SIG-M5 treated with dmso at 0.1 percent for 504 hours (cell line): ENCODE results near the gene COL23A1.

ENCODE experiments used
- DNase-seq: peaks from one replicate; lab custom pipeline; 2025; ENCODE audit not compliant: unreplicated experiment; lab: John Stamatoyannopoulos, UW

COL23A1 gene

DNA sequence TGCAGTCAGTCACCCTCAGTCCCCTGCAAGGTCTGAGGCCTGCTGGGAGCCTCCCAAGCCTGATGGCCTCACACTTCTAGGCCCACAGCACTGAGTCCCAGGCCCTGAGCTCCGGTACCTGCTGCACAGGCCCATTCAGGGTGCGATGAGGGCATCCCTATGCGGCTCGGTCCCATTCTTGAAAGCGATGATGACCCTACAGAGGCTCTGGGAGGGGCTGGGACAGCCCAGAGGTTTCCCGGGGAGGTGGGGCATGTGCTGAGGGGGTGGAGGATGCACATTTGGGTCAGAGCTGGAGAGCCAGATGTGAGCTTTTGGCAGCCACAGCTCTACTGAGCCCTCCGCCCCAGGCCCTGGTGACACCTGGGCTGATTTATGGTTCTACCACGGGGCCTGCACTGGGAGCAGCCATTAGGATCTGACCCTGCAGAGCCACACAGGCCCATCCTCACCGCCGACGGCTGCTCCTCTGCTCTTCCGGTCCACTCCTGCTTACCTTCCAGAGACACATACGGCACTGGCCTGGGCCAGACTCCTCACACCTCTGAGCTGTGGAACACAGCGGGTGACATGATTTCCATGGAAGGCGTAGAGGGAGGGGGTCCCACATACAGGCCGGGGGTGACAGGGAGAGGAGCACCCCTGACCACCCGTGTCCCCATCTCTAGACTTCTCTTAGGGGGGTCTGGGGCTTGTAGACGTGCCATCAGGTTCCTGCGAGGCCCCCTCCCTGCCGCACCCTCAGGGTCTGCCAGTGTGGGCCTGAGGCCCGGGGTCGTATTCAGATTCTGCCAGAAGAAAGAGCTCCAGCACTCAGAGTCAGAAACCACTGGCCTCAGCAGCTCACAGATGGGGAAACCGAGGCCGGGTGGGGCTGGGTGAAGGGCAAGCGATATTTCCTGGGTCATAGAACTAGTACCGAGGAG lies 53.4 kb downstream of the COL23A1 start:
- DNase-seq, result peak; percentile 27

DNA sequence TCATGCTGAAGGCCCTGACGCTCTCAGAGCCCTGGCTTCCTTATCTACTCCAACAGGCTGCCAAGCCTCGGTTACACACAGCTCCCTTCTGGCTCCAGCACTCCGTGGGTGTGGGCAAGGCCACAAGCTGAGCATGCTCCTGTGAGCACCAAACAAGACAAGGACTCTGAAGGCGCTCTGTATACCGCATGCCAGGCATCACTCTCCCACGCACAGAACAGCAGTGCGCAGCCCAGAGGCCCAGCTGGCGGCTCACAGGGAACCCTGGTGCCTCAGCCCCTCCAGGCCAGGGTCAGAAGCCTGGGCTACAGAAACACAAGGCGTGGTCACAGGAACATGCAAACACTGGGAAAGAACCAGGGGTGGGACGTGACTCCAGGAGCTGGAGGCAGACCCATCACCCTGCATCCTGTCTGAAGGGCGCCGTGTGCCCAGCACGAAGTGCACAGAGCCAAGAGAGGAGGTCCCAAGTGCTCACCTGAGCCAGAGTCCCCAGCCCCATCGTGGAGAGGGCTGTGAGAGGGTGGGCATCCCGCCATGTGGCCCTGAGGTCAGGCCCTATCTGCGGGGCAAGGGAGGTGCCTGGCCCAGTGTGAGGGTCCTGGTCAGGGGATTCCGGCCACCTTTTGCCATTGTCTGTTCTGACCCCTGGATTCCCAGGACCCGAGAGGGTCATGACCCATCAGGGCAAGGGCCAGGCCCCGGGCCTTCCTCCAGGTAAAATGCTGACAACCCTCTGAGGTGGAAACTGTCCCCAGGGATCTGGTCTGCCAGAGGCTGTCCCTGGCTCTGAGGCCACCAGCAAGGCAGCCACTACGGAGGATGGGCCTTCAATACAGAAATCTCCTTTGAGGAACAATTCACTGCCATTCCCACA lies 54.7 kb downstream of the COL23A1 start:
- peak; percentile 47 for DNase-seq

DNA sequence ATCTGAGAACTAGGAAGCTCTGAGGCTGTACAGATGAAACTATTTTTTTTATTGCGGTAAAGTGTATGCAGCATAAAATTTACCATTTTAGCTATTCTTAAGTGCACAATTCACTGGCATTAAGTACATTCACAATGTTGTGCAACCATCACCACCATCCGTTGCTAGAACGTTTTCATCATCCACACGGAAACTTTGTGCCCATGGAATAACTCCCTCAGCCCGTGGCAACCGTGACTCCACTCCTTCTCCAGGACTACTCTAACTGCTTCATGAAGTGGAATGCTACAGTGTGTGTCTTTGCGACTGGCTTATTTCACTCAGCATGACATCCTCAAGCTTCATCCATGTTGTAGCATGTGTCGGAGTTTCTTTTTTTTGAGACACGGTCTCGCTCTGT lies 57.1 kb downstream of the COL23A1 start:
- peak; percentile 85 for DNase-seq

DNA sequence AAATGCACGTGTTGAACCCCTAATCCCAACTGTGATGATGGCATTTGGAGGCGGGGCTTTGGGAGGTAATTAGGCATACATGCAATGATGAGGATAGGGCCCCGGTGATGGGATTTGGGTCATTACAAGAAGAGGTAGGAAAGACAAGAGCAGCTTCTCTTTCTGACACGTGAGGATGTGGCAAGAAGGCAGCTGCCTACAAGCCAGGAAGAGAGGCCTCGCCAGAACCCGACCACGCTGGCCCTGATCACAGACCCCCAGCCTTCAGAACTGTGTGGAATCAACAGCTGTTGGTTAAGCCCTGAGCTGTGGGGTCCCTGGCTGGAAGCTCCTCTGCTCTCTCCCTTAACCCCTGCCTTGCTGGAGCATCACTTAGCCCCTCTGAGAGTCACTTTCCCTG lies 57.5 kb downstream of the COL23A1 start:
- DNase-seq, result peak; percentile 88

DNA sequence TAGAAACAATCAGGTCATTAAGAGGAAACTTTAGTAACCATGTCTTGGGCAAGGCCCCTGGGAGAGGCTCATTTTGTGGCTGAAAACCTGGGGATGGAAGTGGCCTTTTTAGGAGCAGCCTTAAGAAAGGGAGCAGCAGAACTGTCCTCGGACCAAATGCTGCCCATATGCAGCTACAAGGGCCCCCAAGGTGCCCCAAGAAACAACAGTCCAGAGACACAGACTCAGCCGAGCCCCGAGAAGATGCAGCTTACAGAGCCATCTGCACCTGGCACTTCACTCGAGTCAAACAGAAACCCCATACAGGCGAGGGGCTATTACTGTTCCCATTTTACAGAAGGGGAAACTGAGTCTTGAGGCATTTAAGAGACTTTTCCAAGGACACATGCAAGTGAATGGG lies 58.0 kb downstream of the COL23A1 start:
- DNase-seq, result no peak

DNA sequence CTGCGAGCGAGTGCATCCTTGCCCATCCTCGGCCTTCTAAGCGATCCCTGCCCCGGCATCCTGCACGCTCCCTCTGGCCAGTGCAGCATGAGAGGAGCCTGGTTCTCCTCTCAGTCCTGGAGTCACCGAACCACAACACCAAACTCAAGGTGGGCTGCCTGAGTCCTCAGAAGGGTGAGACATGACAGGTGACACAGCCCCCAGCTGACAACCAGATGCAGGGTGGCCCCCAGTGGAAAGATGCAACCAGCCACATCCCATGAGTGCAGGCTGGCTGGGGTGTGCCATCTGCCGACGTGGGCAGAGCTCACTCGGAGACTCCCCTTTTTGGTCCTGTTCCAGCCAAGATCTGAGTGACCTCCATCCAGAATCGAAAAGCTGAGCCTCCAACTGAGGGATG lies 58.4 kb downstream of the COL23A1 start:
- DNase-seq, result no peak

DNA sequence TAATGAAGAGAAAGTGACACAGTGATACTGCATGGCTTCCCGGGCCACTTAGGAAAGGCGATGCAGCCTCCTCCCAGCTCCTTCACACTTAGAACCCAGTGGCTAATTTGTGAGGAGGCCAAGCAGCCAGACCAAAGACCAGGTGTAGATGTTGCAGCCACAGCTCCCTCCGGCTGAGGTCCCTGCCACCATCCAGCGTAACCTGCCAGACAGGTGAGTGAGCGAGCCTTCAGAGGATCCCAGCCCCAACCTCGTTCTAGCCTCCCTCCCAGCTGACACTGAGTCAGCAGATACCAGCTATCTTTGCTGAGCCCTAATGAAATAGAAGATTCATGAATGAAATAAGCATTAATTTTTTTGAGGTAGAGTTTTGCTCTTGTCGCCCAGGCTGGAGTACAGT lies 59.7 kb downstream of the COL23A1 start:
- no peak for DNase-seq

DNA sequence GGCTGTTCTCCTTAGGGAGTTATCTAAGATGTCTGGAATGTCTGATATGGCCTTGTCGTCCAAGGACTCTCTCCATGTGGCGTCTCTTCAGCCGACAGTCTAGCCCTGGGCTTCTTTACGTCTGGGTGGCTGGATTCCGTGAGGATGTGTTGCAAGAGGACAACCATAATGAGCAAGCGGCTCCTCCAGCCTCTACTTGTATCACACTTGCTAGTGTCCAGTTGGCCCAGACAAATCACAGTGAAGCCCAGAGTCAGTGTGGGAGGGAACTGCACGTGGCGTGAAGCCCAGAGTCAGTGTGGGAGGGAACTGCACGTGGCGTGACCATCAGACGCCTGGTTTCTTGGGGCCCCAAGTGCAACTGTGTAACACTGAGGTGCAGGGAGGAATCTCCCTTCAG lies 61.1 kb downstream of the COL23A1 start:
- no peak for DNase-seq

DNA sequence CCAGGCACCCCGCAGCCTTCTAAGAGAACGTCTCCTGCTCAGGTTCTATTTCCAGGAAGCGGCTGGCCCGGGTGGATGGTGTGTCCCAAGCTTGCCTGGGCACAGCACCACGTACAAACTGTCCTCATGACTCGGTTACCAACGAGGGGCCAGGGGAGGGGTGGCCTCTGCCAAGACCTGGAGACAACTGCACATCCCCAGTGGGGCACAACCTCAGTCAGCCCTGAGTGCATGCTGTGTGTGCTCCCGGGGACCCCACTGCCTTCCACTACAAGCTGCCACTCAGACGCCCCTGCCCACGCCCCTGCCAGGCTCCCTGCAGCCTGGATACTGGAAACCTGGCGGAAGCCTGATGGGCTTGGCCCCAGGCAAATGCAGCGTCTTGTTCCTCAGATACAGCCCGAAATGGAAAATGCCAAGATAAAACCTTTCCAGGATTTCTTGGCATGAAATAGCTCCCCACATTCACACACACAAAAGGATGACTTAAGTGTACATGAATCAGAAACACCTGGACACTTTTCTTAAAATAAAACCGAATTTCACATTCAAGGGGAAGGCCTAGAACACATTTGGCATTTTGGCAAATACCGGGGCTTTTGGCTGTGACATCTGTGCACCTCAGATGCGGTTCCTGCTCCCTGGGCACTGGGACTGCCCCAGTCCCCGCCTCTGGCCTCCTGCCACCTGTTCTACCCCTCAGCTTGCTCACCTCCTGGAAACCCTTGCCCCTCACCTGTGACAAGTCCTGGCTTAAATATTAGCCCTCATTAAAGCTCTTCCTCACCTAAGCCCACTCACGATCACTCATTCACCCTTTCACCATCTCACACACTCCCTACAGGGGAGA lies 62.5 kb downstream of the COL23A1 start:
- no peak for DNase-seq

DNA sequence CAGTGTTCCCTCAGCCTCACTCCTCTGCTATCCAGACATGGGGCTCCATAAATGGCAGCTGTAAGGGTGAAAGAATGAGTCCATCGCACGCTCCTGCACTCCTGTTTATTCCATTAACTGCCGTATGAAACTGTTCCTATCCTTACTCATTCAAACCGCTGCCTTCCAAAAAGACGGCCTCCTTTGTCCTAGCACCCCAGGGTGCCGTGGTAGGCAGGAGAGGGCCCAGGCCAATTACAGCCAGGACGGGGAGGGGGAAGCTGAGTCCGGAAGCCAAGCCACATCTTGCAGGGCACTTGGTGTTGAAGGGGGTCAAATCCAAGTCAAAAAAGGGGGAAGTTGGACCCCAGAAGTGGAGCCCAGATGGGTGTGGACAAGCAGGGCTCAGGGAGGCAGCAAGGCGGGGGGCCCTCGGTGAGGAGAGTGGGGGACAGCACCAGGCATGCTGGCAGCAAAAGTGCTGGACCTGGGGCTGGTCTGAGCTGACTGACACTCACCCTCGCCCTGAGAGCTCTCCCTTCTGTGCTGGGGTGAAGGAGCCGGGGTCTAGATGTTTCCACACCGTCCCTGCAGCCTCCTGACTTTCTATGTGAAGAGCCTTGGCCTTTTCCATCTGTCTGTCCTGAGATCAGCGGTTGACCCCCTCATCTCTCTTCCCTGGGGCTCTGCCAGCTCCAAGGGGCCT lies 63.3 kb downstream of the COL23A1 start:
- no peak for DNase-seq

DNA sequence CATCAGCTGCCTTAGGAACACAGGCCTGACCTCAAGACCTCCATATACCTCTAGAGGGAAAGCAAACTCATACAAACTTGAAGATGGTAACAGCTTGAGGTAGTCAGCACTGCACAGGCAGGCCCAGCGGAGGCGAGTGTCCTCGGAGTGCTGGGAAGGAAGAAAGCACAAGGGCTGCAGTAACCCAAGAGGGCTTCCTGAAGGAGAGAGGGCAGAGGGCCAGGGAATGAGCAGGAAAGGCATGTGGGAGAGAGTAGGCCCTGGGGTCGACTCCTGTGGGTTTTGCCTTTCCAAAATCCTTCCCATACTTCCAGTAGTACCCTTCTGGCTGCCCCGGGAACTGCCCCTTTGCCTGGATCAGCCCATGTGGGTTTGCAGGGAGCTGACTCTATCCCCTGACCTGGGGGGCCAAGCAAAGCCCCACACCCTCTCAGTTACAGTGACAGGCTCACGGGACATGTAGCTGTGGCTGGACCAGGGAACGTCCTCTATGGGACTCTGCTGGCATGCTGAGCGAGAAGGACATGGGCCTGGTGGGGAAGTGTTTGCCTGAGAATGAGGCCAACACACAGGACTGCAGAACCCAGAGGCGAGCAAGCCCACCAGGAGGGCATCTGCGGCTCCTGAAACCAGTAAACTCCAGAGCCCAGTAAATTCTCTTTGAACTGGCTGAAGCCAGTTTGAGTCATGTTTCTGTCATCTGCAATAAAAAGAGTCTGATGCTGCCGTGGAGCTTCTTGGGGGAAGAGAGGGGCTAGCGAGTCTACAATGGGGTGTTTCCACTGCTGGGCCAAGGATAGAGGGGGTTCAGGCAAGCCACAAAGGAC lies 64.1 kb downstream of the COL23A1 start:
- no peak for DNase-seq

DNA sequence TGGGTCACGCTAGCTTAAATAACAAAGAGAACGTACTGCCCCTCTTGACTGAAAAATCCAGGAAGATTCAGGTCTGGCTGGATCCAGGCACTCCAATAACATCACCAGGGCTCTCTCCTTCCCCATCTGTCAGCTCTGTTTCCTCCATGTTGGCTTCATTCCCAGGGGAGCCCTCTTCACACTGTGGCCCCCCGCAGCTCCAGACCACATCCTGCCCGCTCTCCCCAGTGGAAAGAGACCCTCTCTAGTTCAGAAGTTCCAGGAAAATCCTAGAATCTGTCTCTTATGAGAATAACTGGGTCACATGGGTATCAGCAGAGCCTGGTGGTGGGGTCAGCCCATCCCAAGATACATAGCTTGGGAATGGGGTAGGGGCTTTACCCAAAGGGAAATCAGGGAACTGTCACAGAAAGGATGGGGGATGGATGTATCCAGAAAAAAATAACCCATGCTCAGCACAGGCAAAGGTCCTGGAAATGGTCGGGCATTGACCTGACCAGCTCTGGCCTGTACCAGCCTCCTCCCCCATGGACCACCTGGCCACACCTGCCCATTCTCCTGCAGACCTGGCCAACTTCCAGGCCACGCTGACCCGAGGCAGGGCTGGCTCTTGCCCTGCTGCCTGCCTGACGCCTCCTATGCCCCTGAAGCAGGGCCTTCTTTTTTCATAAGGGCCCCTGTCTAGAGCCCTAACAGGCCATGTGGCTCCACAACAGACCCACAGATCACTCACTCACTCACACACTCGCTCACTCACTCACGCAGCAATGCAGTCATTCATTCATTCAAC lies 65.9 kb downstream of the COL23A1 start:
- no peak for DNase-seq

DNA sequence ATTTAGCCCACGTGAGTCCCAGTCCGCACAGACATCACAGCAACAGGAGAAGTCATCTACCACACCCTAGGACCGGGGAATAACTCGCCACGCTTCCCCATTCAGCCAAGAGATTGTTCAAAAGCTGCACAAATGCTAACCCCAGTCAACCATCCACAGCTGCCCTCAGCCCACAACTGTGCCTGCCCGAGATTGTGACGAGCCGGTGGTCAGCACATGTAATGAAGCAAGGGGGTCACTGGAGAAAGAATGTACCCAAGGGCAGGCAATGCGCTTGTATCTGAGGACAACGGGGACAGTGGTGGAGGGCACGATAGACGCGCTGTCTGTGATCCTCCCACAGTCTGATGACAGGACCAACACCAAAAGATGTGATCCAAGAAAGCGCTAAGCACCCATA lies 67.8 kb downstream of the COL23A1 start:
- no peak for DNase-seq

DNA sequence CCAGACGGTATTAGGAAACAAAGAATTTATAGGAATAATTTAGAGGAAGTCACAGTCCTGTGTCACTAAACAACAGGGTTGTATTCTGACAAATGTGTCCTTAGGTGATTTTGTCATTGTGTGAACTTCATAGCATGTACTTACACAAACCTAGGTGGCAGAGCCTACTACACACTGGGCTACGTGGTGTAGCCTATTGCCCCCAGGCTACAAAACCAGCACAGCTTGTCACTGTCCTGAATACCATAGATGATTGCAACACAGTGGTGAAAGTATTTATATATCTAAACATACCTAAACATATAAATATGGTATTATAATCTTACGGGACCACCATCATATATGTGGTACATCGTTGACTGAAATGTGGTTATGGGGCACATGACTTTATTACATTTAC lies 69.3 kb downstream of the COL23A1 start:
- DNase-seq, result no peak

DNA sequence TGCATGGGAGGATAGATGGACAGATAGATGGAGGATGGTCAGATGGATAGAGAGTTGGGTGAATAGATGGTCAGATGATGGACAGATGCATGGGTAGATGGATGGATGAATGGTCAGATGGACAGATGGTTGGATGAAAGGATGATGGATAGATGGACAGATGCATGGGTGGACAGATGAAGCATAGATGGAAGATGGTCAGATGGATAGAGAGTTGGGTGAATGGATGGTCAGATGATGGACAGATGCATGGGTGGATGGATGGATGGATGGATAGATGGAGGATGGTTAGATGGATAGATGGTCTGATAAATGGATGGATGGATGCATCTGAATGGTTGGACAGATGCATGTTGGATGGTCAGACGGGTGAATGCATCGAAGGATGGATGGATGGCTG lies 70.4 kb downstream of the COL23A1 start:
- DNase-seq, result no peak

DNA sequence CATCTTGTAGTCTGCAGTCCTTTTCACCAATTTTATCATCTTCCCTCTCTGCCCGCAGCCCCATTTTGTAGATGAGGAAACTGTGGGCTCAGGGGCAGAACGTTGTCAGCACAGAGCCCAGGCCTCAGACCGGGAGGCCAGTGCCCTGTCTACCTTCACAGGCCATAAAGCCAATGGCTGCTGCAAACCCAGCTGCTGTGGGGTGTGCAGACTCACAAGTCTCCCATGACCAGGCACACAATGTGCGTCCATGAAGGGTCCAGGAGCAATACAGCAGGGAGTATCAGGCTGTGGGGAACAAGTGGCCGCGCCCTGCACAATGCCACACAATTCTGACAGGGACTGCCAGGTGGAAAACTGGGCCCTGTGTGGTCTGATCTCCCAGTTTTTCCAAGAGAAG lies 71.0 kb downstream of the COL23A1 start:
- DNase-seq, result no peak

DNA sequence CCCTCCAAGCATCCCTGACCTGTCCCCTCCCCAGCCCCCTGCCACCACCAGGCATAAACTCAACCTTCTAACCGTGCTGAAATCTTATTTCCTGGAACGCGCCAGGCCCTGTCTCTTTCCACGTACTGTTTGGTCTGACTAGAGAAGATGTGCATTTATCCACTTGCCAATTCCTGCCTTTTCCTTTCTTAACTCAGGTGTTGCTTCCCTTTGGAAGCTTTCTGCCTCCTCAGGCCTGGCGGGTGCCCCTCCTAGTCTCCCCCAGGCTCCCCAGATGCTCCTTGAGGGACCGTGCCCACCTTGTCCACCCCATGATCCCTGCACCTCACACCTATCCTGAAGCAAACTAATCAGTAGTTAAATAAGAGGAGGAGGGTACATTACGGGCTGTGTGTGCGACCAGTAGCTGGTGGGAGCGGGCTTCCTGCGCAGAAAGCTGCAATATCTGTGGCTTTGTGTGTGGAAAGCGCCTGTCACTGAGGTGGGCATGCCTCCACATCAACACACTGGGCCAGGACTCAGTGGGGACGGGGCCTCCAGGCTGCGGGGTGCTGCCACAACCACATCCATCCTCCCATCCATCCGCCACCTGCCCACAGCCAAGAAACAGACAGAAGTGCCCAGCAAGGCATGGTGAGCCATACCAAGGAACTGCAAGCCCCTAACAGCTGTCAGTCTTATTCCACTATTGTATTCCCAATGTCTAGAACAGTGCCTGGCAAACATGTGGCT lies 73.5 kb downstream of the COL23A1 start:
- no peak for DNase-seq

DNA sequence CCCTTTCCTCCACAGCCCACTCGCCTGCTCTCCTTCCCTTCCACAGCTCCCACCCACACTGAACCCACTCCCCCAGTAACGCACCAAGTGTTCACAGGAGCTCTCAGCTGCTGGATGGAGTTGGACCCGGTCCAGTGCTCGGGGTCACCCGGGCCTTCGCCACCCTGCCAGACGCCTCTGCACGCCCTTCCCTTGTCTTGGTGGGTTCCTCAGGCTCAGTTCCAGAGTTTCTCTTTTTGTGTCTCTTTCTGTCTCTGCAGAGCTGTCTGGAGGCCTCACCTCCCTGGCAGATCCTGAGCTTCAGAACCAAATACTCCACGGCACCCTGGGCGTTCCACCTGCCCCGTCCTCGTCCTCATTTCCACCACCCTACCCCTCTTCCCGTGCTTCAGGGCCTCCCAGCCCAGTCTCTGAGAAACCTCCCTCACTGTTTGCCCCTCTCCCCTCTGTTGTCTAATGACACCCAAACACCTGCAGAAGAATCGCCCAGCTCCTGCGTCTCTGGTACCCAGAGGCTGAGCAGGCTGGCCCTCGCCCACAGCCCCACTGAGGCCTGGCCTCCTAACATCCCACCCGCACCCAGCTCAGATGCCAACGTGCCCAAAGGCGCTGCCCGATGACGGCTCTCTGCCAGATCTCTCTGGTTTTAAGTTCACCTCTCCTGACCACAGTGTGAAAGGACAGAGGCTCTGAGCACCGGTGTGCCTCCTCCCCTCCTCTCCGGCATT lies 74.3 kb downstream of the COL23A1 start:
- no peak for DNase-seq
